Body of pancreas (tissue), 4 donors: ENCODE measurements around the gene SLC30A1.

Experiments
- POLR2A ChIP-seq, 3 donors: fragments of 450-650 bp; IDR thresholded peaks; one replicate each; pipeline ENCODE4 v1.6.1; 2016; ENCODE audit warnings: antibody characterized with exemption in 3 of 3, mild to moderate bottlenecking in 2 of 3
- TF ChIP-seq, protein P1 (sequence below), 7 experiments: fragments of 450-650 bp in 4 of 7; fragments of 200-600 bp in 3 of 7; sonication (generic) in 3 of 7; IDR thresholded peaks; one replicate each; pipeline ENCODE4 v1.5.1; 2016 to 2019; ENCODE audit warnings: antibody characterized with exemption in 7 of 7

DNA sequence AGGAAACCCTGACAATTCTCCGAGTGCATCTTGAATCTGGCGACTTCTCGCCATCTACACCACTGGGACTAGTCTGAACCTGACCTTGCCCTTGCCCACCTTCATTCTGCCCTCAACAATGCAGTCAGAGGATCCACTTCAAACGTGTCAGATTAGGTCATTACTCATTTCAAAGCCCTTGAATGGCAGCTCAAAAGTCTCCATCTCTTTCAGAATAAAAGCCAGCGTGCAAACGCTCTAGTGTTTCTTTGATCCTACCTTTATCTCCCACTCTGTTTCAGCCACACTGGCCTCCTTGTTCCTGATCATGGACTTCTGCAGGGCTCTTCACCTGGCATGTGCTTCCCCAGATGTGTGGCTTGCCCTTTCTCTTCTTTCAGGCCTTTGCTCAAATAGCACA is 31.3 kb downstream of the SLC30A1 start:
- TF ChIP-seq, protein P1, sequence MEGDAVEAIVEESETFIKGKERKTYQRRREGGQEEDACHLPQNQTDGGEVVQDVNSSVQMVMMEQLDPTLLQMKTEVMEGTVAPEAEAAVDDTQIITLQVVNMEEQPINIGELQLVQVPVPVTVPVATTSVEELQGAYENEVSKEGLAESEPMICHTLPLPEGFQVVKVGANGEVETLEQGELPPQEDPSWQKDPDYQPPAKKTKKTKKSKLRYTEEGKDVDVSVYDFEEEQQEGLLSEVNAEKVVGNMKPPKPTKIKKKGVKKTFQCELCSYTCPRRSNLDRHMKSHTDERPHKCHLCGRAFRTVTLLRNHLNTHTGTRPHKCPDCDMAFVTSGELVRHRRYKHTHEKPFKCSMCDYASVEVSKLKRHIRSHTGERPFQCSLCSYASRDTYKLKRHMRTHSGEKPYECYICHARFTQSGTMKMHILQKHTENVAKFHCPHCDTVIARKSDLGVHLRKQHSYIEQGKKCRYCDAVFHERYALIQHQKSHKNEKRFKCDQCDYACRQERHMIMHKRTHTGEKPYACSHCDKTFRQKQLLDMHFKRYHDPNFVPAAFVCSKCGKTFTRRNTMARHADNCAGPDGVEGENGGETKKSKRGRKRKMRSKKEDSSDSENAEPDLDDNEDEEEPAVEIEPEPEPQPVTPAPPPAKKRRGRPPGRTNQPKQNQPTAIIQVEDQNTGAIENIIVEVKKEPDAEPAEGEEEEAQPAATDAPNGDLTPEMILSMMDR (IDR thresholded peaks at IDR 0.05) = no peak
- no peak for TF ChIP-seq POLR2A (IDR thresholded peaks at IDR 0.05)
